Parathyroid adenoma (tissue), 2 donors: Measurements from ENCODE around the gene RCBTB1.
A peak's percentile ranks its signal among the peaks of the same experiment; 100 is the strongest.
"Not testable (repeated sequence)": the region's sequence is repeated elsewhere in the genome, so short reads cannot be mapped to it uniquely, and the experiment has no call there.

Source experiments
- H2AFZ ChIP-seq: fragments of 300-600 bp; sonication (generic); one replicate; pipeline ENCODE4 v1.7.0; 2017; ENCODE audit warnings: antibody characterized with exemption, mild to moderate bottlenecking
- H3K27ac ChIP-seq: fragments of 300-600 bp; sonication (generic); one replicate; pipeline ENCODE4 v1.7.0; 2017
- H3K27me3 ChIP-seq: fragments of 300-600 bp; sonication (generic); one replicate; pipeline ENCODE4 v1.7.0; 2017; ENCODE audit warnings: low read length; ENCODE audit not compliant: control insufficient read depth, insufficient read depth
- H3K36me3 ChIP-seq: fragments of 300-600 bp; sonication (generic); one replicate; pipeline ENCODE4 v1.7.0; 2017; ENCODE audit warnings: low read length; ENCODE audit not compliant: control insufficient read depth, insufficient read depth
- H3K4me1 ChIP-seq: fragments of 300-600 bp; sonication (generic); one replicate; pipeline ENCODE4 v1.7.0; 2017; ENCODE audit warnings: control low read depth
- H3K4me2 ChIP-seq: fragments of 300-600 bp; sonication (generic); one replicate; pipeline ENCODE4 v1.7.0; 2017; ENCODE audit warnings: low read length
- H3K4me3 ChIP-seq: fragments of 300-600 bp; sonication (generic); one replicate; pipeline ENCODE4 v1.7.0; 2017; ENCODE audit warnings: low read depth, low read length
- H3K79me2 ChIP-seq: fragments of 300-600 bp; sonication (generic); one replicate; pipeline ENCODE4 v1.7.0; 2017; ENCODE audit warnings: control low read depth
- H3K9ac ChIP-seq: fragments of 300-600 bp; sonication (generic); one replicate; pipeline ENCODE4 v1.7.0; 2017; ENCODE audit warnings: mild to moderate bottlenecking
- H3K9me3 ChIP-seq: fragments of 300-600 bp; sonication (generic); one replicate; pipeline ENCODE4 v1.7.0; 2017; ENCODE audit warnings: low read length; ENCODE audit not compliant: control insufficient read depth
- CTCF ChIP-seq: fragments of 300-600 bp; sonication (generic); IDR thresholded peaks from one replicate; pipeline ENCODE4 v1.7.0; 2017; ENCODE audit warnings: antibody characterized with exemption, mild to moderate bottlenecking
- donor health status: primary hyperparathyroidism.

RCBTB1 gene

GRCh38 chr13:49594576-49594975 is 9.2 kb upstream of the RCBTB1 start:
- Histone ChIP-seq H3K79me2 (no peaks in the 10 kb centered on the region), H3K4me2 (no peak overlapping the region), H3K36me3 (no peaks in the 10 kb centered on the region), H3K4me3 (no peak overlapping the region), H2AFZ (no peak overlapping the region), H3K4me1 (no peaks in the 10 kb centered on the region), H3K27me3 (no peaks in the 10 kb centered on the region), H3K9ac (no peak overlapping the region), H3K27ac (no peak overlapping the region), H3K9me3 (no peaks in the 10 kb centered on the region)
- no peak for TF ChIP-seq CTCF

- not testable (repeated sequence) for H3K36me3 ChIP-seq, H3K27ac ChIP-seq, H3K4me1 ChIP-seq, H3K9me3 ChIP-seq, H3K4me2 ChIP-seq, H3K4me3 ChIP-seq, H2AFZ ChIP-seq, H3K79me2 ChIP-seq, H3K9ac ChIP-seq, H3K27me3 ChIP-seq
Observed at GRCh38 chr13:49593876-49594275, 8.5 kb upstream of the RCBTB1 start.

- not testable (repeated sequence) for H3K27me3 ChIP-seq, H3K36me3 ChIP-seq, H3K4me3 ChIP-seq, H3K9ac ChIP-seq, H3K9me3 ChIP-seq, H2AFZ ChIP-seq, H3K4me2 ChIP-seq, H3K27ac ChIP-seq, H3K4me1 ChIP-seq, H3K79me2 ChIP-seq
Observed at GRCh38 chr13:49590714-49591113, 5.4 kb upstream of the RCBTB1 start.

- no peak overlapping the region for H3K4me3 ChIP-seq
- no peak overlapping the region for H3K4me2 ChIP-seq
- no peak overlapping the region for H3K27ac ChIP-seq
- no peaks in the 10 kb centered on the region for H3K27me3 ChIP-seq
- no peaks in the 10 kb centered on the region for H3K9me3 ChIP-seq
- H3K4me1 ChIP-seq: no peaks in the 10 kb centered on the region
- H3K79me2 ChIP-seq: no peaks in the 10 kb centered on the region
- TF ChIP-seq CTCF: no peak
- H2AFZ ChIP-seq: no peak overlapping the region
- no peak overlapping the region for H3K9ac ChIP-seq
- no peaks in the 10 kb centered on the region for H3K36me3 ChIP-seq
Observed at GRCh38 chr13:49587311-49587847, 2.0 kb upstream of the RCBTB1 start.

GRCh38 chr13:49586717-49587116 is 1.4 kb upstream of the RCBTB1 start:
- no peak overlapping the region for H3K9ac ChIP-seq
- no peaks in the 10 kb centered on the region for H3K9me3 ChIP-seq
- H3K4me3 ChIP-seq: no peak overlapping the region
- no peak for TF ChIP-seq CTCF
- H3K27me3 ChIP-seq: no peaks in the 10 kb centered on the region
- H3K36me3 ChIP-seq: no peaks in the 10 kb centered on the region
- H3K4me1 ChIP-seq: no peaks in the 10 kb centered on the region
- H2AFZ ChIP-seq: no peak overlapping the region
- no peak overlapping the region for H3K27ac ChIP-seq
- no peaks in the 10 kb centered on the region for H3K79me2 ChIP-seq
- H3K4me2 ChIP-seq: no peak overlapping the region

- no peaks in the 10 kb centered on the region for H3K79me2 ChIP-seq
- no peaks in the 10 kb centered on the region for H3K27me3 ChIP-seq
- no peak overlapping the region for H3K9ac ChIP-seq
- H3K27ac ChIP-seq: peak overlapping the region; percentile 49
- H3K36me3 ChIP-seq: no peaks in the 10 kb centered on the region
- peak overlapping the region; percentile 93 for H2AFZ ChIP-seq
- no peaks in the 10 kb centered on the region for H3K9me3 ChIP-seq
- no peaks in the 10 kb centered on the region for H3K4me1 ChIP-seq
- no peak for TF ChIP-seq CTCF
- H3K4me2 ChIP-seq: peak overlapping the region; percentile 88
- peak overlapping the region; percentile 87 for H3K4me3 ChIP-seq
Observed at GRCh38 chr13:49584771-49585182, 581 bp downstream of the RCBTB1 start.
